ENCODE results near the gene PCDHGA1. TPM values are rescaled to one million over a fixed set of nuclear protein-coding genes. Genes with fewer than 3 reads are reported as not detected.

Gene PCDHGA1
- total RNA-seq, 1 donor from 2014 or later: 0.15 TPM

GRCh38 chr5:141517312-141517711 lies 187.0 kb downstream of the PCDHGA1 start:
- H3K36me3 Mint-ChIP-seq (ENCODE audit: low read depth): peaks cover 4% of the 10 kb centered on the region
- no peak for DNase-seq (ENCODE audit: low spot score)

DNA sequence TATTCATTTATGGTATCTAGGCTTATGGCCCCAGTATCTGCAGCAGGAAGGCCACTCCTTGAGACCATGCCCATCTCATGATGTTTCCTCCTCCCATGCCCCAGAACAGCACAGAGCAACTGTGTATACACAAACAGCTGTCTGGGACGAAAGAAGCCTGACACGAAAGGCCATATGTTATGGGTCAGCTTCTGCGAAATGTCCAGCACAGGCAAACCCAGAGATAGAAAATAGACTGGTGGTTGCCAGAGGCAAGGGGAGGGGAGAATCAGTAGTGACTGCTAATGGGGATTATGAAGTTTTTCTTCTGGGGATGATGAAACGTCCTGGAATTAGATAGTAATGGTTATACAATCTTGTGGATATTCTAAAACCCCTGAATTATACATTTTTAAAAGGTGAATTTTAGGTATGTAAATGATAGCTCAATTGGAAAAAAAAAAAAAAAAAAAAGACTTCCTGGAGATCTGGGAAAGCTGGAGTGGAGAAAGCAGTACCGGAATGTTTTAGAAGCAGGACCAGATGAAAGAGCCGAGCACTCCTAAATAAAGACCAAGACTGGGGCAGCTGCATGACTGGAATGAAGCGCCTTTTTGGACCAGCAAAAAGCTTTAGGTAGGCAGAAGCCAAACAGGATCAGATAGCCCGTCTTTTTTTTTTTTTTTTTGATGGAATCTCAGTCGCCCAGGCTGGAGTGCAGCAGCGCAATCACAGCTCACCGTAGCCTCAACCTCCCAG lies 187.7 kb downstream of the PCDHGA1 start:
- Mint-ChIP-seq H3K4me3 (ENCODE audit: unreplicated experiment) (no peak overlapping the region), H3K27me3 (ENCODE audit: low read depth) (no peaks in the 10 kb centered on the region), H3K9me3 (ENCODE audit: low read depth) (no peaks in the 10 kb centered on the region), H3K36me3 (ENCODE audit: low read depth) (peaks cover 4% of the 10 kb centered on the region), H3K4me1 (ENCODE audit: low read depth) (peaks cover 97% of the 10 kb centered on the region), H3K27ac (ENCODE audit: unreplicated experiment) (peak overlapping the region; percentile 92)
- TF ChIP-seq CTCF (IDR thresholded peaks at IDR 0.05): no peak
- DNase-seq (ENCODE audit: low spot score): no peak

More at GRCh38 chr5:141517312-141517711, 187.0 kb downstream of the PCDHGA1 start:
- TF ChIP-seq CTCF (IDR thresholded peaks at IDR 0.05): no peak
- Mint-ChIP-seq H3K27me3 (ENCODE audit: low read depth) (no peaks in the 10 kb centered on the region), H3K4me1 (ENCODE audit: low read depth) (peaks cover 99% of the 10 kb centered on the region), H3K27ac (ENCODE audit: unreplicated experiment) (peak overlapping the region; percentile 77), H3K9me3 (ENCODE audit: low read depth) (no peaks in the 10 kb centered on the region), H3K4me3 (ENCODE audit: unreplicated experiment) (no peak overlapping the region)

- H3K27me3 Mint-ChIP-seq (ENCODE audit: low read depth): no peaks in the 10 kb centered on the region
- TF ChIP-seq CTCF (IDR thresholded peaks at IDR 0.05): no peak
- H3K4me3 Mint-ChIP-seq (ENCODE audit: unreplicated experiment): no peak overlapping the region
- peaks cover 4% of the 10 kb centered on the region for H3K36me3 Mint-ChIP-seq (ENCODE audit: low read depth)
- no peak for DNase-seq (ENCODE audit: low spot score)
- peaks cover 92% of the 10 kb centered on the region for H3K4me1 Mint-ChIP-seq (ENCODE audit: low read depth)
- H3K27ac Mint-ChIP-seq (ENCODE audit: unreplicated experiment): peak overlapping the region; percentile 92
- no peaks in the 10 kb centered on the region for H3K9me3 Mint-ChIP-seq (ENCODE audit: low read depth)
Measured at GRCh38 chr5:141518618-141519015, 188.3 kb downstream of the PCDHGA1 start.

DNA sequence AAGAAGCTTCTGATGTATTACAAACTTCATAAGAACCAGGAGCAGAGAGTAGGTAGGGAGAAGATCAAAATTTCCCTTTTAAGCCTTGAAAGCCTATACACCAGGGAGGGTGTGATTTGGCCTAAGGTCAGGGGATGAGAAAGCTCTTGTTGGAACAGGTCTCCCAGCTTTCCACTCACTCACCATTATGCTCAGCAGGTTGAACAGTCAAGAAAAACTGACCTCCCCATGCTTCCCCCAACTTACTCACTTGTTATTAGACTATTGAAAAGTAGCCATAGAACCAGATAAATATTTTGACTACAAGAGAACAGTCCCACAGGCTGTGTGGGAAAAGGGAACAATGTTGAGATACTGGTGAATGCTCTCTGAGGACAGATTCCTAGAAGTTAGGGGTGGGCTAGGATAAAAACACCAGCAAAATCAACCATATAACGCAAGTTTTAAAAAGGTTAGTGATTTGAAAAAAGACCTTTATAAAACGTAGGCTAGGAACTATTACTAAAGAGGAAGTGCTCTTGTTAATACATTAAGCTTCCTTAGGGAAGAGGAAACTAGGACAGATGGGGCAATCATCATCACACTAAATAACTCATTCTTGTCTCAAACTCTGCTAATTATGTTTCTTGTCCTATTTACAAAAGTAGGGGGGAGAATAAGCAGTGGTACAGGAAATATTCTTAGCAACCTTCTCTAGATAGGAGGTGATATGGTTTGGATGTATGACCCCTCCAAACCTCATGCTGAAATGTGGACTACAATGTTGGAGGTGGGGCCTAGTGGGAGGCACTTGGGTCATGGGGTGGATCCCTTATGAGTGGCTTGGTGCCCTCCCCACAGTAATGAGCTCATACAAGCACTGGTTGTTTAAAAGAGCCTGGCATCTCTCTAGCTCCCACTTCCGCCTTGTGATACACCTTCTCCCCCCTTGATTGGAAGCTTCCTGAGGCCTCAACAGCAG lies 189.6 kb downstream of the PCDHGA1 start:
- H3K27me3 Mint-ChIP-seq (ENCODE audit: low read depth): no peaks in the 10 kb centered on the region
- H3K4me1 Mint-ChIP-seq (ENCODE audit: low read depth): peaks cover 92% of the 10 kb centered on the region
- H3K27ac Mint-ChIP-seq (ENCODE audit: unreplicated experiment): peak overlapping the region; percentile 95
- H3K4me3 Mint-ChIP-seq (ENCODE audit: unreplicated experiment): no peak overlapping the region
- DNase-seq (ENCODE audit: low spot score): no peak
- H3K36me3 Mint-ChIP-seq (ENCODE audit: low read depth): peaks cover 4% of the 10 kb centered on the region
- H3K9me3 Mint-ChIP-seq (ENCODE audit: low read depth): no peaks in the 10 kb centered on the region
- no peak for TF ChIP-seq CTCF (IDR thresholded peaks at IDR 0.05)

GRCh38 chr5:141521244-141521781 lies 191.0 kb downstream of the PCDHGA1 start:
- no peak overlapping the region for H3K4me3 Mint-ChIP-seq (ENCODE audit: unreplicated experiment)
- no peak for DNase-seq (ENCODE audit: low spot score)

More at GRCh38 chr5:141521244-141521781, 191.0 kb downstream of the PCDHGA1 start:
- Mint-ChIP-seq H3K27me3 (ENCODE audit: low read depth) (no peaks in the 10 kb centered on the region), H3K27ac (ENCODE audit: unreplicated experiment) (peak overlapping the region; percentile 95), H3K36me3 (ENCODE audit: low read depth) (peaks cover 7% of the 10 kb centered on the region), H3K9me3 (ENCODE audit: low read depth) (no peaks in the 10 kb centered on the region), H3K4me1 (ENCODE audit: low read depth) (peaks cover 92% of the 10 kb centered on the region)
- TF ChIP-seq CTCF (IDR thresholded peaks at IDR 0.05): no peak
